Ishikawa (cell line): Measurements from ENCODE around the gene OR13J1.

Source experiments
- CEBPB ChIP-seq: IDR thresholded peaks from 2 replicates; pipeline ENCODE4 v1.6.1; 2012
- EP300 ChIP-seq: IDR thresholded peaks from 2 replicates; pipeline ENCODE4 v1.6.1; 2012; ENCODE audit warnings: borderline replicate concordance
- FOXM1 ChIP-seq: IDR thresholded peaks from 2 replicates; pipeline ENCODE4 v1.6.1; 2012; ENCODE audit warnings: low read depth, borderline replicate concordance
- RAD21 ChIP-seq: IDR thresholded peaks from 2 replicates; pipeline ENCODE4 v1.6.1; 2012; ENCODE audit warnings: low read depth
- REST ChIP-seq: IDR thresholded peaks from 2 replicates; pipeline ENCODE4 v1.6.1; 2012; ENCODE audit warnings: low read depth, mild to moderate bottlenecking
- TCF12 ChIP-seq: IDR thresholded peaks from 2 replicates; pipeline ENCODE4 v1.6.1; 2012; ENCODE audit warnings: low read depth
- TEAD4 ChIP-seq: IDR thresholded peaks from 2 replicates; pipeline ENCODE4 v1.6.1; 2012
- TF ChIP-seq, protein P1 (sequence below): IDR thresholded peaks from 2 replicates; pipeline ENCODE4 v1.6.1; 2012

- TF ChIP-seq RAD21 (no peak), REST (no peak), CEBPB (no peak), TEAD4 (no peak), EP300 (no peak), TCF12 (no peak), FOXM1 (no peak)
- TF ChIP-seq, protein P1, sequence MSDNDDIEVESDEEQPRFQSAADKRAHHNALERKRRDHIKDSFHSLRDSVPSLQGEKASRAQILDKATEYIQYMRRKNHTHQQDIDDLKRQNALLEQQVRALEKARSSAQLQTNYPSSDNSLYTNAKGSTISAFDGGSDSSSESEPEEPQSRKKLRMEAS, result no peak
Observed at GRCh38 chr9:35867538-35867937, 2.7 kb downstream of the OR13J1 start.
